ENCODE data around the gene DCAF17.

DCAF17 gene

GRCh38 chr2:171434013-171434989, at the start of gene DCAF17:
Gene DCAF17, plus strand, starts transcription at chr2:171434226. Its CDS starts 352 bp downstream, at chr2:171434578.
- no peak for FAIRE-seq

- no peak for FAIRE-seq
Observed at GRCh38 chr2:171386627-171387026, 47.4 kb upstream of the DCAF17 start.

GRCh38 chr2:171387052-171387451, 47.0 kb upstream of the DCAF17 start:
- FAIRE-seq = no peak

- no peak for FAIRE-seq
Observed at GRCh38 chr2:171389325-171389724, 44.7 kb upstream of the DCAF17 start.

GRCh38 chr2:171389780-171390179, 44.2 kb upstream of the DCAF17 start:
- no peak for FAIRE-seq

GRCh38 chr2:171390941-171391516, 43.0 kb upstream of the DCAF17 start:
- no peak for FAIRE-seq

- FAIRE-seq = no peak
Observed at GRCh38 chr2:171391532-171391931, 42.5 kb upstream of the DCAF17 start.

- no peak for FAIRE-seq
Observed at GRCh38 chr2:171393487-171393886, 40.5 kb upstream of the DCAF17 start.

- no peak for FAIRE-seq
Observed at GRCh38 chr2:171394164-171394740, 39.8 kb upstream of the DCAF17 start.

- FAIRE-seq = no peak
Observed at GRCh38 chr2:171399292-171399691, 34.7 kb upstream of the DCAF17 start.

- no peak for FAIRE-seq
Observed at GRCh38 chr2:171400395-171400794, 33.6 kb upstream of the DCAF17 start.

- no peak for FAIRE-seq
Observed at GRCh38 chr2:171401947-171402346, 32.1 kb upstream of the DCAF17 start.

GRCh38 chr2:171402906-171403580, 31.0 kb upstream of the DCAF17 start:
- no peak for FAIRE-seq

GRCh38 chr2:171404261-171404660, 29.8 kb upstream of the DCAF17 start:
- no peak for FAIRE-seq

- FAIRE-seq = no peak
Observed at GRCh38 chr2:171404719-171405118, 29.3 kb upstream of the DCAF17 start.

GRCh38 chr2:171405546-171405945, 28.5 kb upstream of the DCAF17 start:
- no peak for FAIRE-seq

- no peak for FAIRE-seq
Observed at GRCh38 chr2:171406044-171406443, 28.0 kb upstream of the DCAF17 start.

- no peak for FAIRE-seq
Observed at GRCh38 chr2:171407030-171407675, 26.9 kb upstream of the DCAF17 start.

- no peak for FAIRE-seq
Observed at GRCh38 chr2:171407676-171408044, 26.4 kb upstream of the DCAF17 start.

GRCh38 chr2:171409436-171409971, 24.5 kb upstream of the DCAF17 start:
- no peak for FAIRE-seq

GRCh38 chr2:171410101-171410500, 23.9 kb upstream of the DCAF17 start:
- FAIRE-seq = no peak

- peak; percentile 3 for FAIRE-seq
Observed at GRCh38 chr2:171410624-171411023, 23.4 kb upstream of the DCAF17 start.
